NCI-H510A treated with DMSO at 0.1 percent for 48 hours (cell line): ENCODE measurements around the gene FTCD.
"Not testable (repeated sequence)": the region's sequence is repeated elsewhere in the genome, so short reads cannot be mapped to it uniquely, and the experiment has no call there.

ENCODE experiments used
- DNase-seq: peaks from one replicate; lab custom pipeline; 2025; lab: John Stamatoyannopoulos, UW

The FTCD gene

GRCh38 chr21:46140352-46141003 lies 14.9 kb downstream of the FTCD start:
- not testable (repeated sequence) for DNase-seq

GRCh38 chr21:46139686-46140085 lies 15.7 kb downstream of the FTCD start:
- DNase-seq = no peak

- DNase-seq = no peak
Observed at GRCh38 chr21:46138383-46138970, 16.9 kb downstream of the FTCD start.

- no peak for DNase-seq
Observed at GRCh38 chr21:46137908-46138307, 17.5 kb downstream of the FTCD start.

GRCh38 chr21:46136739-46137349 lies 18.5 kb downstream of the FTCD start:
- DNase-seq = no peak

GRCh38 chr21:46135782-46136395 lies 19.5 kb downstream of the FTCD start:
- no peak for DNase-seq

- DNase-seq = no peak
Observed at GRCh38 chr21:46131838-46132651, 23.3 kb downstream of the FTCD start.

- DNase-seq = no peak
Observed at GRCh38 chr21:46131588-46131837, 23.9 kb downstream of the FTCD start.

GRCh38 chr21:46130831-46131587 lies 24.4 kb downstream of the FTCD start:
- no peak for DNase-seq

GRCh38 chr21:46129846-46130651 lies 25.3 kb downstream of the FTCD start:
- DNase-seq = no peak

GRCh38 chr21:46128933-46129571 lies 26.3 kb downstream of the FTCD start:
- DNase-seq = no peak

- DNase-seq = no peak
Observed at GRCh38 chr21:46128106-46128932, 27.1 kb downstream of the FTCD start.

GRCh38 chr21:46127239-46128105 lies 27.9 kb downstream of the FTCD start:
- DNase-seq = no peak

GRCh38 chr21:46126309-46127238 lies 28.8 kb downstream of the FTCD start:
- DNase-seq = no peak

GRCh38 chr21:46125846-46126301 lies 29.5 kb downstream of the FTCD start:
- no peak for DNase-seq

GRCh38 chr21:46124926-46125845 lies 30.2 kb downstream of the FTCD start:
- DNase-seq = no peak
